ENCODE data around the gene TST.
"Not testable (repeated sequence)": the region's sequence is repeated elsewhere in the genome, so short reads cannot be mapped to it uniquely, and the experiment has no call there.

Gene TST

DNA sequence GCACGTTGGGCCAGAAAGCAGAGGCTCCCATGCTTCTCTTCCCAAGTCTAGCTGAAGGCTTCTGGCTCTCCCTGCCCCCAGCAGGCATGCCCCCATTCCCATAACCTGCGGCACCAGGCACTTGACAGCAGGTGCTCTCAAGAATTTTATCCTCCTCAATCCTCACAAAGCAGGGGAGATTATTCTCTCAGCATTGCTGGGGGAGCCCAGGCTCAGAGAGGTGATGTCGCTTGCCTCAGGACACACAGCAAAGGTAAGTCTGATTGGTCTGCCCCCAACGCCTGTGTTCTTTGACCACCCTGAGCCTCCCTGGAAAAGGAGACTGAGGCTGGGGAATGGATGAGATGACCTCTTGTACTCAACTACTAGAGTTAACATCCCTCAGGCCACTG lies 4.8 kb downstream of the TST start:
- DNase-seq = no peak

DNA sequence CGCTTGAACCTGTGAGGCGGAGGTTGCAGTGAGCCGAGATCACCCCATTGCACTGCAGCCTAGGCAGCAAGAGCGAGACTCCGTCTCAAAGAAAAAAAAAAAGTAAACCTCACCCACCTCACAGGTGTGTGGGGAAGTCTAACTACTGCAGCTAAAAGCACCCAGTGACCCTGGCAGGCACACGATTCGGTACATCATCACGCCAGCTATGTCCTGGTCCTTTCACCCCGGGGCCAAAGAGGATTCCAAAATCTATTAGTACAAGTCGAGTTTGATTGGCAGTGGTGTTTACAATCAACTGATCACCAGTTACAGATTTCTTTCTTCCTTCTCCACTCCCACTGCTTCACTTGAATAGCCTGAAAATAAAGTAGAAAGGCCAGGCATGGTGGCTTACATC lies 6.3 kb downstream of the TST start:
- DNase-seq = no peak

DNA sequence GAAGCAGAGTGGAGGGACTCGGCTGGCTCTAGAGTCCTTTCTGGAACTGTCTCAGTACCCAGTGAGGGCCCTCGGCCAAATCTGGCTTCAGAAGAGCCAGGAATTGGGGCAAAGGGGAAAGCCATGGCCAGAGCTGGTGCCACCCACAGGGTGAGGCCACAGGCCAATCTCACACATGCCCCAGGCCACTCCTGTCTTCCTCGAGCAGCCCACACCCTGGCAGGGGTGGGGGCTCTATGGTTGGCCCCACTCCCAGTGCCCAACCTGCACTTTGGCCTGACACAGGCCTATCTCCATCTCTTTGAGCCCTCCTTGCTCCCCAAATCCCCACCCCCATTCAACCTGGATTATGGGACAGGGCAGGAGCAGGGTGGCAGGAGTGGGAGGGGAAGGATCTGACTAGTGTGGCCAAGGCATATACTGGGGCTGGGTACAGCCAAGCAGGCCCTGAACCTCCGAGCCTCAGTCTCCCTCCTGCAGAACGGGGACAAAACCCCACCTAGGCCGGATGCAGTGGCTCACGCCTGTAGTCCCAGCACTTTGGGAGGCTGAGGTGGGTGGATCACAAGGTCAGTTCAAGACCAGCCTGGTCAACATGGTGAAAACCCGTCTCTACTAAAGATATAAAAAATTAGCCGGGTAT lies 6.9 kb downstream of the TST start:
- no peak for DNase-seq

GRCh38 chr22:37011472-37011871 lies 7.8 kb downstream of the TST start:
- no peak for DNase-seq

- DNase-seq = no peak
Observed at GRCh38 chr22:37010976-37011375, 8.3 kb downstream of the TST start.

DNA sequence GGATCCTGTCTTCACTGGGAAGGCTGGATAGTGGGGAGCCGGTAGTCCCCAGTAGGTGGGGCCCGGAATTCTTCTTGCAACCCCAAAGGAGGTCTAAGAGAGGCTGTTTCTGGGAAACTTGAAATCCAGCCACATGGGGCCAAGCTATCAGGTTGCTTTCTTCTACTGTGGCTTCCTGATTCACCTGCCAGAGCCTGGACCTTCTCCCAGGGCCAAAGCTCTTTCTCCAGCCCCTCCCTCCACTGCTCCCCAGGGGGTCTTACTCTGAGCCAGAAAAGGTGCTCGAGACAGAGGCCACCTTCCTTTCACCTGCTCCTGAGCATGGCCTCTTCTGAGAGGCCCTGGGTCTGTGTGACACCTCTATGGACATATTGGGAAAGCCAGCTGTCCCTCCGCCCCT lies 9.1 kb downstream of the TST start:
- no peak for DNase-seq

GRCh38 chr22:37009490-37009889 lies 9.8 kb downstream of the TST start:
- no peak for DNase-seq

- no peak for DNase-seq
Observed at GRCh38 chr22:37008365-37008764, 10.9 kb downstream of the TST start.

- no peak for DNase-seq
Observed at GRCh38 chr22:37007651-37008050, 11.6 kb downstream of the TST start.

DNA sequence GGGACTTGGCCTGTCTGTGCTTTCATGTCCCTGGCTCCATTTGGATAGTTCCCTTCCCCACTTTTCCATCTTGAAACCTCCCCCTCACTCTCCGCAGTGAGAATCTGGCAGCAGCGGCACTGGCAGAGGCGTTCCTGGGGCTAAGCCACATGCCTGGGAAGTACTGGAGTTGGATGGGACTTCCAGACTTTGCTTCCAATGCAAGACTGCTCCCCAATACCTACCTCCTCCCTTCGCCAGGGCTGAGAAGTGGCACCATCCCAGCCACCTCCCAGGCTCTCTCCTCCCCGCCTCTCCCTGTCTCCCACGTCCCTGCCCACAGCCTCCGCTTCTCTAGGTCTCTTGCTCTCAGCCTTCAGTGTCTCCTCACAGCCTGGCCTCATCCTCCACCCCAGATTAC lies 16.6 kb downstream of the TST start:
- no peak for DNase-seq

- no peak for DNase-seq
Observed at GRCh38 chr22:37001826-37002225, 17.4 kb downstream of the TST start.

- DNase-seq = no peak
Observed at GRCh38 chr22:37000676-37001534, 18.3 kb downstream of the TST start.

- DNase-seq = no peak
Observed at GRCh38 chr22:36999463-36999862, 19.8 kb downstream of the TST start.

GRCh38 chr22:36998620-36999351 lies 20.5 kb downstream of the TST start:
- no peak for DNase-seq

GRCh38 chr22:36997746-36998145 lies 21.5 kb downstream of the TST start:
- DNase-seq = no peak

GRCh38 chr22:36991206-36991605 lies 28.0 kb downstream of the TST start:
- DNase-seq = no peak

DNA sequence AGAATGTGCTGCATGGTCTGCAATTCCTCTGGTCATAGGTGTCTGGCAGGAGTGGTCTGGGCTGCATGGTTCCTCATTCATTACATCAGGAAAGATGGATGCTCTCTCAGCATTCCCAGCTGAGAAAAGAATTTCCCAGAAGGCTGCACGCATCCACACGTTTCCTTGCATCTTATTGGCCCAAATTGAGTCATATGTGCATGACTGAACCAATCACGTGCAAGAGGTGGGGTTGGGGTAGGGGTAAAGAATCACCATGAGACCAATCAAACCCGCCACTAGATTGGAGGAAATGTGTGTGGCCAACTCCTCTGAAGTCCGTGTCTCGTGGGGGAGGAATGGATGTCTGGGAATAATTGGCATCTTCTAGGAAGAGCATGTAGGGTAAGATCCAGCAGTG lies 28.8 kb downstream of the TST start:
- no peak for DNase-seq

DNA sequence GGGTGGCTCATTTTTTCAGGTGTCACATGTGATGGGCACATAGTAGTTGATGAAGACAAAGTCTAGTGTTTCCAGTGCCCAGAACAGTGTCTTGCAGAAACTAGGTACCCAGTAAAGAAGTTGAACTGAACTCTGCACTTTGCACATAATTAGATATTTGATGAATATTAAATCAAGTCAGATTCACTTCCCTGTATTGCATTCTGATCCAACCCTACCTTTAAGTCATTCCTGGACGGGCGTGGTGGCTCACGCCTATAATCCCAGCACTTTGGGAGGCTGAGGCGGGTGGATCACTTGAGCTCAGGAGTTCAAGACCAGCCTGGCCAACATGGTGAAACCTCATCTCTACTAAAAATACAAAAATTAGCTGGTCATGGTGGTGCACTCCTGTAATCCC lies 30.2 kb downstream of the TST start:
- not testable (repeated sequence) for DNase-seq

DNA sequence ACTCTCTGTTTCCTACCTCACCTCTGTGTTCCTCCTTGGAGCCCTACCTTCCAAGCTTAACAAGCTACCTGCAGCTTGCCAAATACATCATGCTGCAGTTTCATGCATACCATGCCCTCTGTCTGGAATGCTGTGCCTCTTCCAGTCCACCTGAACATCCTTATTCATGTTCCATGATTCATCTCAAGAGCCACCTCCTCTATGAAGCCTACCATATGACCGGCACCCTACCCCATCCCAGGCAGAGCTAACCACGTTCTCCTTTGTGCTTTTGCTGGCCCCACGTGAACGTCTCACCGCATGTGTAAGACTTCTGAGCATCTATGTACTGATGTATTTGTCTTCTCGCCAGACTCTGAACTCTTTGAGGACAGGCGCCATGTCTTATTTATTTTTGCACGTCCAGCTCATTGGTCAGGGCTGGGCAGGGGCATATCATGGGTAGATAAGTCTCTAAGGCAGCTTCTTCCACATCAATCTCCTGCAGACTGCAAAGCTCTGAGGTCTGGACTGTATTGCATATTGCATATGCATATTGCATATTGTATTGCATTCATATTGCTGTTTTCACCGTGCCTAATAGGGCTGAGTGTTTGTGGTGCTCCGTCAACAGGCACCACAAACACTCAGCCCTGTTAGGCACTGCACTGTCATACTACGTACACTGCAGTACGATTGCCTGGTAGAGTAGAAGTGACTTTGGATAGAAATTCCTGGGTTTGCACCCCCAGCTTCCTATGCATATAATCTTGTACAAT lies 31.0 kb downstream of the TST start:
- DNase-seq = no peak

GRCh38 chr22:36986242-36986821 lies 32.9 kb downstream of the TST start:
- DNase-seq = no peak

DNA sequence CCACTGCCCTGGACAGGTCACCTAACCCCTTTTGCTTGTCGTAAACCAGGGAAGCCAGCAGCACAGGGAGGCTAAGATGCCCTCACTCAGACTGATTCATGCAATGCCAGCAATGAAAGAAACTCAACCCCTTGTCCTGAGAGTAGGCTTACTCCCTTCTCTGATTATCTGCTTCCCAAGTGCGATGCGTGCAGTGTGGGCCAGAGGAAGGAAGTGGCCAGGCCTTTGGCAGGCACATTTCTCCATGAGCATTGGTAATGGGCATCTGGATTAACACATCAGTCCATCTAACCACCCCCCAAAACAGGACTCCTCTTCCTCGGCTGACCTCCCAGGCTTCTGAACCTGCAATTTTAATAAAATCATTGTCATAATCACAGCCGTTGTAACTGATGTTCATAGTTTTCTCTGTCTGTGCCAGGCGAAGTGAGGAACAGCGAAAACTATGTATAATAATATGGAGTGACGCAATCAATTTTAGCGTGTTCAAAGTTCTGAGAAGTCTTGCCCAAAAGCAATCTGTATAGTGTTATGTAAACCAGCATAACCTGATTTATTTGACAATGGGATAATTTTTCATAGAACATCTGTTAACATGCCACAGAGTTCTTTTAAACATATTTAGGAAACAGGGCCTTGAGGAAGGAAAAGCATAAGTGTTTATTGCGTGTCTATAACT lies 33.9 kb downstream of the TST start:
- DNase-seq = no peak

DNA sequence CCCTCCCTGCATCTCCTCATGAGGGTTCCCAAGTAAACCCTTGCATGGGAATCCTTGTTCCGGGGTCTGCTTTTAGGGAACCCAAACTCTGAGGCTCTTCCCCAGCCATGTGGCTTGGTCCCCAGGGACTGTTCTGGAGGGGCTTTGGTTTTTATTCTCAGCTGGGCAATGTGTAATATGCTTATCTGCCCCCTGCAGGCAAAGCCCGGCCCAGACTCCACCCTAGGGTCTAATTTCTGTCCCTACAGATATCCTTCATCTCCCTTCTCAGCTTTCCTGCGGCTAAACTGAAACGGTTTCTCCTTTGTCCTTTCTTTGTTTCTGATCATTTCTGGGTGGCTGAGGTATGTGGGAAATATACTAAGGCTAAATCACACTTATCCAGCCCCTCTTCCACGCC lies 37.1 kb downstream of the TST start:
- no peak for DNase-seq

Data from T-helper 9 cell (primary cell).